Measurements from ENCODE around the gene CCNL2. TPM values are rescaled to one million over a fixed set of nuclear protein-coding genes. Genes with fewer than 3 reads are reported as not detected.
A peak's percentile ranks its signal among the peaks of the same experiment; 100 is the strongest.
"Not testable (repeated sequence)": the region's sequence is repeated elsewhere in the genome, so short reads cannot be mapped to it uniquely, and the experiment has no call there.

The CCNL2 gene
- total RNA-seq, 8 experiments from 2014 or later: 99.6 to 392 (median 163) TPM

- no peak for ATAC-seq (replicated peaks in 6 of 8)
- 67 to 100% (median 91%) methylated on average over 1 to 6 of the region's 6 CpGs; no CpG with 5 or more reads in 3 of the 10 experiments for WGBS, 10 experiments
- Histone ChIP-seq H3K4me1 (replicated peaks in 1 of 2) (peaks cover 64 to 66% of the 10 kb centered on the region in 2 donors), H3K27ac (no peak overlapping the region), H3K4me3 (no peak overlapping the region)
- in situ Hi-C loops (cut with MboI; ENCODE audit: low pct_unique_long_range_greater_than_20kb in 2 of 9, low sequenced_read_pairs in 9 of 9, unreplicated experiment in 9 of 9): no loop called here
Observed at GRCh38 chr1:1429671-1430073, 30.5 kb upstream of the CCNL2 start.

- ATAC-seq (replicated peaks in 6 of 8); in situ Hi-C loops (cut with MboI; ENCODE audit: low pct_unique_long_range_greater_than_20kb in 2 of 9, low sequenced_read_pairs in 9 of 9, unreplicated experiment in 9 of 9); H3K4me3 ChIP-seq; H3K27ac ChIP-seq: not testable (repeated sequence)
- H3K4me1 ChIP-seq (replicated peaks in 1 of 2): peaks cover 57 to 59% of the 10 kb centered on the region in 2 donors
- WGBS, 10 experiments: 20 to 100% (median 92%) methylated on average over 1 to 6 of the region's 6 CpGs; no CpG with 5 or more reads in 1 of the 10 experiments
Observed at GRCh38 chr1:1428967-1429366, 29.8 kb upstream of the CCNL2 start.

- 86 to 100% (median 93%) methylated on average over 3 to 9 of the region's 19 CpGs; no CpG with 5 or more reads in 4 of the 10 experiments for WGBS, 10 experiments
- Histone ChIP-seq H3K27ac (no peak overlapping the region), H3K4me3 (no peak overlapping the region), H3K4me1 (replicated peaks in 1 of 2) (peaks cover 50 to 51% of the 10 kb centered on the region in 2 donors)
- no peak for ATAC-seq (replicated peaks in 6 of 8)
- in situ Hi-C loops (cut with MboI; ENCODE audit: low pct_unique_long_range_greater_than_20kb in 2 of 9, low sequenced_read_pairs in 9 of 9, unreplicated experiment in 9 of 9): no loop called here
Observed at GRCh38 chr1:1428174-1428573, 29.0 kb upstream of the CCNL2 start.

- Histone ChIP-seq H3K27ac (peak overlapping the region; percentile 20 to 82), H3K4me1 (replicated peaks in 1 of 2) (peaks cover 46 to 51% of the 10 kb centered on the region in 2 donors), H3K4me3 (peak overlapping the region; percentile 27 to 41 (median 35))
- in situ Hi-C loops (cut with MboI; ENCODE audit: low pct_unique_long_range_greater_than_20kb in 2 of 9, low sequenced_read_pairs in 9 of 9, unreplicated experiment in 9 of 9): no loop called here
- ATAC-seq (replicated peaks in 6 of 8): no peak
- no CpG with 5 or more reads among the region's 22 CpGs for WGBS, 10 experiments
Observed at GRCh38 chr1:1427820-1428148, 28.6 kb upstream of the CCNL2 start.

- in situ Hi-C loops (cut with MboI; ENCODE audit: low pct_unique_long_range_greater_than_20kb in 2 of 9, low sequenced_read_pairs in 9 of 9, unreplicated experiment in 9 of 9): no loop called here
- Histone ChIP-seq H3K4me3 (peak overlapping the region; percentile 27 to 41 (median 35)), H3K4me1 (replicated peaks in 1 of 2) (peaks cover 44 to 49% of the 10 kb centered on the region in 2 donors), H3K27ac (peak overlapping the region; percentile 20 to 82)
- WGBS, 10 experiments: no CpG with 5 or more reads among the region's 66 CpGs
- peak in 5 of 8 experiments; percentile 67 to 84 (median 76) for ATAC-seq (replicated peaks in 6 of 8)
Observed at GRCh38 chr1:1427106-1427819, 28.1 kb upstream of the CCNL2 start.

- Histone ChIP-seq H3K4me3 (peak overlapping the region in 4 of 5 donors; percentile 7 to 19 (median 10)), H3K4me1 (replicated peaks in 1 of 2) (peaks cover 39 to 43% of the 10 kb centered on the region in 2 donors), H3K27ac (peak overlapping the region; percentile 43 to 66)
- 20% methylated on average over 1 of the region's 19 CpGs; no CpG with 5 or more reads in 9 of the 10 experiments for WGBS, 10 experiments
- peak in 4 of 8 experiments; percentile 9 to 18 (median 14) for ATAC-seq (replicated peaks in 6 of 8)
- in situ Hi-C loops (cut with MboI; ENCODE audit: low pct_unique_long_range_greater_than_20kb in 2 of 9, low sequenced_read_pairs in 9 of 9, unreplicated experiment in 9 of 9): no loop called here
Observed at GRCh38 chr1:1426496-1427105, 27.5 kb upstream of the CCNL2 start.

- H3K27ac ChIP-seq: peak overlapping the region; percentile 43 to 66
- in situ Hi-C loops (cut with MboI; ENCODE audit: low pct_unique_long_range_greater_than_20kb in 2 of 9, low sequenced_read_pairs in 9 of 9, unreplicated experiment in 9 of 9): no loop called here
- peaks cover 39 to 42% of the 10 kb centered on the region in 2 donors for H3K4me1 ChIP-seq (replicated peaks in 1 of 2)
- WGBS, 10 experiments: 40 to 41% (median 40%) methylated on average over 1 to 5 of the region's 33 CpGs; no CpG with 5 or more reads in 7 of the 10 experiments
- H3K4me3 ChIP-seq: no peak overlapping the region
- ATAC-seq (replicated peaks in 6 of 8): peak in 4 of 8 experiments; percentile 2 to 45 (median 20)
Observed at GRCh38 chr1:1425753-1426495, 26.8 kb upstream of the CCNL2 start.

GRCh38 chr1:1425426-1425752, 26.3 kb upstream of the CCNL2 start:
- no peak overlapping the region for H3K4me3 ChIP-seq
- H3K4me1 ChIP-seq (replicated peaks in 1 of 2): peaks cover 36 to 40% of the 10 kb centered on the region in 2 donors
- no peak overlapping the region for H3K27ac ChIP-seq
- ATAC-seq (replicated peaks in 6 of 8): no peak
- WGBS, 10 experiments: 71% methylated on average over 4 of the region's 12 CpGs; no CpG with 5 or more reads in 9 of the 10 experiments
- in situ Hi-C loops (cut with MboI; ENCODE audit: low pct_unique_long_range_greater_than_20kb in 2 of 9, low sequenced_read_pairs in 9 of 9, unreplicated experiment in 9 of 9): no loop called here

- WGBS, 10 experiments: 82 to 100% (median 93%) methylated on average over 2 to 14 of the region's 15 CpGs; no CpG with 5 or more reads in 2 of the 10 experiments
- H3K4me3 ChIP-seq: no peak overlapping the region
- peaks cover 30 to 34% of the 10 kb centered on the region in 2 donors for H3K4me1 ChIP-seq (replicated peaks in 1 of 2)
- in situ Hi-C loops (cut with MboI; ENCODE audit: low pct_unique_long_range_greater_than_20kb in 2 of 9, low sequenced_read_pairs in 9 of 9, unreplicated experiment in 9 of 9): no loop called here
- H3K27ac ChIP-seq: no peak overlapping the region
- no peak for ATAC-seq (replicated peaks in 6 of 8)
Observed at GRCh38 chr1:1424707-1425106, 25.6 kb upstream of the CCNL2 start.

- Histone ChIP-seq H3K4me1 (replicated peaks in 1 of 2) (peaks cover 38 to 42% of the 10 kb centered on the region in 2 donors), H3K27ac (no peak overlapping the region), H3K4me3 (no peak overlapping the region)
- ATAC-seq (replicated peaks in 6 of 8): no peak
- 76 to 100% (median 91%) methylated on average over 1 to 7 of the region's 7 CpGs; no CpG with 5 or more reads in 2 of the 10 experiments for WGBS, 10 experiments
- in situ Hi-C loops (cut with MboI; ENCODE audit: low pct_unique_long_range_greater_than_20kb in 2 of 9, low sequenced_read_pairs in 9 of 9, unreplicated experiment in 9 of 9): no loop called here
Observed at GRCh38 chr1:1423245-1423597, 24.1 kb upstream of the CCNL2 start.

- H3K4me1 ChIP-seq (replicated peaks in 1 of 2): peaks cover 44 to 48% of the 10 kb centered on the region in 2 donors
- ATAC-seq (replicated peaks in 6 of 8): peak in 3 of 8 experiments; percentile 18 to 69 (median 35)
- in situ Hi-C loops (cut with MboI; ENCODE audit: low pct_unique_long_range_greater_than_20kb in 2 of 9, low sequenced_read_pairs in 9 of 9, unreplicated experiment in 9 of 9): no loop called here
- WGBS, 10 experiments: 0 to 95% (median 78%) methylated on average over 1 to 23 of the region's 29 CpGs; no CpG with 5 or more reads in 1 of the 10 experiments
- no peak overlapping the region for H3K4me3 ChIP-seq
- no peak overlapping the region for H3K27ac ChIP-seq
Observed at GRCh38 chr1:1422465-1423244, 23.5 kb upstream of the CCNL2 start.

GRCh38 chr1:1421907-1422464, 22.9 kb upstream of the CCNL2 start:
- Histone ChIP-seq H3K27ac (no peak overlapping the region), H3K4me1 (replicated peaks in 1 of 2) (peaks cover 47 to 53% of the 10 kb centered on the region in 2 donors), H3K4me3 (no peak overlapping the region)
- ATAC-seq (replicated peaks in 6 of 8): no peak
- in situ Hi-C loops (cut with MboI; ENCODE audit: low pct_unique_long_range_greater_than_20kb in 2 of 9, low sequenced_read_pairs in 9 of 9, unreplicated experiment in 9 of 9): no loop called here
- WGBS, 10 experiments: 92% methylated on average over 2 of the region's 7 CpGs; no CpG with 5 or more reads in 9 of the 10 experiments

Data from motor neuron (in vitro differentiated cells).